ENCODE data around the gene ZCCHC7.

DNA sequence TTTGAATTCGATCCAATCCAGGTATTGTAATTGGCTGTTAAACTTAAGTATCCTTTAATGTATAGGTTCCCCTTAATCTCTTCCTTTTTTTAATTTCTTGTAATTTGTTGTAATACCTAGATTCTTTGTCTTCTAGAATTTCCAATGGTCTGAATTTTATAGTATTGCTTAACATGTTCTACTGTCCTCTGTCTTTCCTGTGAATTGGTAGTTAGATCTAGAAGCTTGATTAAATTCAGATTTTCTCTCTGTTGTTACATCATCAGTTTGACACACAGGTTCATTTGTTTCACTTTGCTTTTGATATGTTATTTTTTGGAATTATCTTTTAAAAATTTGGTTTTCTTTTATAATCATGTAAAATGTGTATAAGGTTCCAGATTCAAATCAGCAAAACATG is 13.8 kb downstream of the ZCCHC7 start:
- TF ChIP-seq, protein P1, sequence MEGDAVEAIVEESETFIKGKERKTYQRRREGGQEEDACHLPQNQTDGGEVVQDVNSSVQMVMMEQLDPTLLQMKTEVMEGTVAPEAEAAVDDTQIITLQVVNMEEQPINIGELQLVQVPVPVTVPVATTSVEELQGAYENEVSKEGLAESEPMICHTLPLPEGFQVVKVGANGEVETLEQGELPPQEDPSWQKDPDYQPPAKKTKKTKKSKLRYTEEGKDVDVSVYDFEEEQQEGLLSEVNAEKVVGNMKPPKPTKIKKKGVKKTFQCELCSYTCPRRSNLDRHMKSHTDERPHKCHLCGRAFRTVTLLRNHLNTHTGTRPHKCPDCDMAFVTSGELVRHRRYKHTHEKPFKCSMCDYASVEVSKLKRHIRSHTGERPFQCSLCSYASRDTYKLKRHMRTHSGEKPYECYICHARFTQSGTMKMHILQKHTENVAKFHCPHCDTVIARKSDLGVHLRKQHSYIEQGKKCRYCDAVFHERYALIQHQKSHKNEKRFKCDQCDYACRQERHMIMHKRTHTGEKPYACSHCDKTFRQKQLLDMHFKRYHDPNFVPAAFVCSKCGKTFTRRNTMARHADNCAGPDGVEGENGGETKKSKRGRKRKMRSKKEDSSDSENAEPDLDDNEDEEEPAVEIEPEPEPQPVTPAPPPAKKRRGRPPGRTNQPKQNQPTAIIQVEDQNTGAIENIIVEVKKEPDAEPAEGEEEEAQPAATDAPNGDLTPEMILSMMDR (conservative IDR thresholded peaks at IDR 0.05 in 1 of 2, IDR thresholded peaks at IDR 0.05 in 1 of 2; ENCODE audit: extremely low read depth in 1 of 2, insufficient read depth in 1 of 2, low read depth in 1 of 2, low read length in 2 of 2) = no peak
- no peak for TF ChIP-seq EZH2 (IDR thresholded peaks at IDR 0.05; ENCODE audit: borderline replicate concordance, low read length)

All from mammary epithelial cell (primary cell).